GM23338 (cell line): ENCODE results near the gene TMEM169.

ENCODE experiments used
- EZH2 ChIP-seq: fragments of 200-600 bp; sonication (generic); IDR thresholded peaks from one replicate; pipeline ENCODE4 v1.8.0; 2017; ENCODE audit warnings: antibody characterized with exemption, mild to moderate bottlenecking, low read depth; ENCODE audit not compliant: unreplicated experiment
- TF ChIP-seq, protein P1 (sequence below), 2 experiments: fragments of 200-600 bp in 1 of 2; sonication (generic) in 1 of 2; conservative IDR thresholded peaks; 2 replicates each; pipeline versions ENCODE4 v1.5.1 to v1.6.1; 2016 to 2017; ENCODE audit warnings: antibody characterized with exemption in 2 of 2, low read depth in 2 of 2, mild to moderate bottlenecking in 2 of 2, moderate library complexity in 1 of 2

DNA sequence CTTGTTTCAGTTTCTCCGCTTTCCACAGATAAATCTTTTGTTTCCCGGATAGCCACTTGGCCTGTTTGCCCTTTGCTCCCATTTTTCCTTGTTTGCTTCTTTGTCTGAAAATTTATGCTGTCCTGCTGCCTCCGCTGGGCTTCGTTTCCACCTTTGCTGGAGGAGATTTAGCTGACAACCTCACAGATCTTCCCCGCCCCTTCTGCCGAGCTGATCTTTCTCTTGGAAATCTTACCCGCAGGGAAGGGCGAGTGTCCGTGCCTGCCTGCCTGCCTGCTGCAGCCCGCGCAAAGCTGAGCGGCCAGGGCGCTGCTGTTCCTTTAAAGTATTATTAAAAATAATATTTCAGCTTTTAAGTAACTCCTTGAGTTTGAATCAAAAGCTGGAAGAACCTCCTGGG is 26.0 kb downstream of the TMEM169 start:
- TF ChIP-seq EZH2 = no peak
- TF ChIP-seq, protein P1, sequence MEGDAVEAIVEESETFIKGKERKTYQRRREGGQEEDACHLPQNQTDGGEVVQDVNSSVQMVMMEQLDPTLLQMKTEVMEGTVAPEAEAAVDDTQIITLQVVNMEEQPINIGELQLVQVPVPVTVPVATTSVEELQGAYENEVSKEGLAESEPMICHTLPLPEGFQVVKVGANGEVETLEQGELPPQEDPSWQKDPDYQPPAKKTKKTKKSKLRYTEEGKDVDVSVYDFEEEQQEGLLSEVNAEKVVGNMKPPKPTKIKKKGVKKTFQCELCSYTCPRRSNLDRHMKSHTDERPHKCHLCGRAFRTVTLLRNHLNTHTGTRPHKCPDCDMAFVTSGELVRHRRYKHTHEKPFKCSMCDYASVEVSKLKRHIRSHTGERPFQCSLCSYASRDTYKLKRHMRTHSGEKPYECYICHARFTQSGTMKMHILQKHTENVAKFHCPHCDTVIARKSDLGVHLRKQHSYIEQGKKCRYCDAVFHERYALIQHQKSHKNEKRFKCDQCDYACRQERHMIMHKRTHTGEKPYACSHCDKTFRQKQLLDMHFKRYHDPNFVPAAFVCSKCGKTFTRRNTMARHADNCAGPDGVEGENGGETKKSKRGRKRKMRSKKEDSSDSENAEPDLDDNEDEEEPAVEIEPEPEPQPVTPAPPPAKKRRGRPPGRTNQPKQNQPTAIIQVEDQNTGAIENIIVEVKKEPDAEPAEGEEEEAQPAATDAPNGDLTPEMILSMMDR (conservative IDR thresholded peaks at IDR 0.05; ENCODE audit: low read depth in 2 of 2) = no peak
